SK-N-SH (cell line): ENCODE measurements around the gene ERLEC1.

ENCODE experiments used
- GATA2 ChIP-seq: sonication (generic); formaldehyde crosslinking; IDR thresholded peaks from 2 replicates; pipeline ENCODE4 v1.5.0; 2020; ENCODE audit warnings: mild to moderate bottlenecking, missing genetic modification reagents
- NRF1 ChIP-seq: IDR thresholded peaks from 2 replicates; pipeline ENCODE4 v1.6.1; 2012; ENCODE audit warnings: low read depth, mild to moderate bottlenecking, low read length
- TEAD4 ChIP-seq: IDR thresholded peaks from 2 replicates; pipeline ENCODE4 v1.4.0; 2012; ENCODE audit warnings: mild to moderate bottlenecking, borderline replicate concordance; ENCODE audit not compliant: insufficient read depth
- TF ChIP-seq, protein P1 (sequence below): fragments of 200-600 bp; sonication (generic); IDR thresholded peaks from 2 replicates; pipeline ENCODE4 v1.6.1; 2017; ENCODE audit warnings: antibody characterized with exemption, mild to moderate bottlenecking, moderate library complexity

- TF ChIP-seq, protein P1, sequence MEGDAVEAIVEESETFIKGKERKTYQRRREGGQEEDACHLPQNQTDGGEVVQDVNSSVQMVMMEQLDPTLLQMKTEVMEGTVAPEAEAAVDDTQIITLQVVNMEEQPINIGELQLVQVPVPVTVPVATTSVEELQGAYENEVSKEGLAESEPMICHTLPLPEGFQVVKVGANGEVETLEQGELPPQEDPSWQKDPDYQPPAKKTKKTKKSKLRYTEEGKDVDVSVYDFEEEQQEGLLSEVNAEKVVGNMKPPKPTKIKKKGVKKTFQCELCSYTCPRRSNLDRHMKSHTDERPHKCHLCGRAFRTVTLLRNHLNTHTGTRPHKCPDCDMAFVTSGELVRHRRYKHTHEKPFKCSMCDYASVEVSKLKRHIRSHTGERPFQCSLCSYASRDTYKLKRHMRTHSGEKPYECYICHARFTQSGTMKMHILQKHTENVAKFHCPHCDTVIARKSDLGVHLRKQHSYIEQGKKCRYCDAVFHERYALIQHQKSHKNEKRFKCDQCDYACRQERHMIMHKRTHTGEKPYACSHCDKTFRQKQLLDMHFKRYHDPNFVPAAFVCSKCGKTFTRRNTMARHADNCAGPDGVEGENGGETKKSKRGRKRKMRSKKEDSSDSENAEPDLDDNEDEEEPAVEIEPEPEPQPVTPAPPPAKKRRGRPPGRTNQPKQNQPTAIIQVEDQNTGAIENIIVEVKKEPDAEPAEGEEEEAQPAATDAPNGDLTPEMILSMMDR: no peak
- no peak for TF ChIP-seq NRF1
- TF ChIP-seq GATA2: no peak; the same call in 1 of the 2 replicates
- no peak for TF ChIP-seq TEAD4
Measured at GRCh38 chr2:53786352-53786704, 516 bp upstream of the ERLEC1 start.
